ENCODE results near the gene CYTH1.
A peak's percentile ranks its signal among the peaks of the same experiment; 100 is the strongest.
"Not testable (repeated sequence)": the region's sequence is repeated elsewhere in the genome, so short reads cannot be mapped to it uniquely, and the experiment has no call there.

CYTH1 gene

DNA sequence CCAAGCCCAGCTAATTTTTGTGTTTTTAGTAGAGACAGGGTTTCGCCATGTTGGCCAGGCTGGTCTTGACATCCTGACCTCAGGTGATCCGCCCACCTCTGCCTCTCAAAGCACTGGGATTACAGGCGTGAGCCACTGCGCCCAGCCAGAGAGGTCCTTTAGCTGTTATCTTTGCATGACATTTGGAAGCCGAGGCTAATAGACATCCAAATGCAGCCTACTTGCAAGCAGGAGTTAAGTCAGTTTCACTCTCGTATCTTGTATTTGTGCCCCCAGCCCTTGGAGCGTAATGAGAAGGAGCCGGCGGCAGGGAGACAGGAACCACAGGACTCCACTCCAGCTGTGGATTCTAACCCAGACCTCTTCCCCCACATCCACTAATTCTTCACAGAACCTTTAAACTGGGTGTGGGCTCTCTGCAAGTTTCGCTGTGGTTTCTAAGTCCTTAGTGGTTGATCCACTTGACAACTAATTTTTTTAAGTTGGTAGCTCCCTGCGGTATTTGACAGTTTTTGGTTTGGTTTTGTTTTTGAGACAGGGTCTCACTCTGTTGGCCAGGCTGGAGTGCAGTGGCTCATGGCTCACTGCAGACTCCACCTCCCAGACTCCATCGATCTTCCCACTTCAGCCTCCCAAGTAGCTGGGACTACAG lies 3.1 kb upstream of the CYTH1 start:
- no peak for DNase-seq

DNA sequence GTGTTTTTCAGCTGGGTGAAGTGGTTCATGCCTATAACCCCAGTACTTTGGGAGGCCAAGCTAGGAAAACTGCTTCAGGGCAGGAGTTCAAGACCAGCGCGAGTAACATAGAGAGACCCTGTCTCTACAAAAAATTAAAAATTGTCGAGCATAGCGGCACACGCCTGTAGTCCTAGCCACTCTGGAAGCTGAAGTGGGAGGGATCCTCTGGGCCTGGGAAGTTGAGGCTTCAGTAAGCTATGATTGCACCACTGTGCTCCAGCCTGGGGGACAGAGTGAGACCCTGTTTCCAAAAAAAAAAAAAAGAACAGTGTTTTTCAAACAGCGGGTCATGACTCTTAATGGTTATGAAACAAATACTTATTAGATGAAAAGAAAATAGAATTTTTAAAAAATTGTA lies 2.3 kb upstream of the CYTH1 start:
- no peak for DNase-seq

DNA sequence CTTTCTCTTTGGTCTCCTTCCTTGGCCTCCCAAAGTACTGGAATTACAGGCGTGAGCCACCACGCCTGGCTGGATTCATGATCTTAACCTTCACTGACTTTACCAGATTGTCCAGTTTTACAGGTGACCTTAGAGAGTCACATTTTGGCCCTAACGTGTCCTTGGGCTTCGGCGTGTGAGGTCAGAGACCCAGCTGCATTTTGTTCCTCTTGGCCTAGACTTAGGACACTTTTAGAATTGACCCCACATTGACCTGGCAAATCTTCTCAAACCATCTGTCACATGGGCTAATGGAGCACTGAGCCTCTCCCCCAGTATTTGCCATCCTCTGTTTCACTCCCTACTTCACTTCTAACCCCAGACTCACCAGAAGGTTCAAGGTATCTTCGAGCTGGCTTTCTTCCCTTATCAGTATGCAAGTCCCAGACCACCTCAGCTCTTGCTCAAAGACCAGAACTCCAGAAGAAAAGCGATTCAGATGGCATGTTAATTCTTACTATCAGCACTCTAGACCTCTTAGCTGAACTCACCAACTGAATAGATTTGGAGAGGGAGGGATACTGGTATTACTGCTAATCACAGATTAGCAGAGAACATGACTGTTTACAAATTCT lies 1.7 kb upstream of the CYTH1 start:
- no peak for DNase-seq

DNA sequence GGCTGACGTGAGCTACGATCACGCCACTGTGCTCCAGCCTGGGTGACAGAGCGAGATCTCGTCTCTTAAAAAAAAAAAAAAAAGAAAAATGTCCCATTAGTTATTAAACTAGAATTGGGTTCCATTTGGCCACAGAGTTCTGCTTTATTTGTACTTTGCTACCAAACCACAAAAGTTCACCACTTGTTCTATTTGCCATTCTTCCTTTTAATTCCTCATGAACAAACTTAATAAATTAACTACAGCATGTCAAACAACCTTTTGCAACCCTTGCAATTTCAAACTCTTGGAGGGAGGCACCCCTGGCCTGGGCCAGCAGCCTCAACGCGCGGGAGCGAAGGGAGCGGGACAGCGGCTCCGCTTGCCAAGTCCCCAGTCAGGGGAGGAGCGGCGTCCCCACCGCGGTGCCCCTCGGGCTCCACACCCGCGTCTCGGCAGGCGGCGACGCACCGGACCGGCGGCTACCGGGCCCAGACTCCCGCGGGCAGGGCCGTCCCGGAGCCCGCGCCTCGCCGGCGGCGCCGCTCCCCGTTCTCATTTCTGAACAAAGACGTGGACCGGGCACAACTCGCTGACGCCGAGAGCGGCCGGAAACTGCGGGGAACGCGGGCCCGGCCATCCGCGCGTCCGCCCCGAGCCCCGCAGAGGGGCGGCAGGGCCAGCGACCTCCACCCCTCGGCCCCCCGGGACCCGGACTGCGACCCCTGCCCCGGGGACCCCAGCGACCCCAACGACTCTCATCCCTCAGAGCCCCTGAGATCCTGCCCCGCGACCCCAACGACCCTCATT lies 775 bp downstream of the CYTH1 start:
- peak; percentile 9 for DNase-seq

DNA sequence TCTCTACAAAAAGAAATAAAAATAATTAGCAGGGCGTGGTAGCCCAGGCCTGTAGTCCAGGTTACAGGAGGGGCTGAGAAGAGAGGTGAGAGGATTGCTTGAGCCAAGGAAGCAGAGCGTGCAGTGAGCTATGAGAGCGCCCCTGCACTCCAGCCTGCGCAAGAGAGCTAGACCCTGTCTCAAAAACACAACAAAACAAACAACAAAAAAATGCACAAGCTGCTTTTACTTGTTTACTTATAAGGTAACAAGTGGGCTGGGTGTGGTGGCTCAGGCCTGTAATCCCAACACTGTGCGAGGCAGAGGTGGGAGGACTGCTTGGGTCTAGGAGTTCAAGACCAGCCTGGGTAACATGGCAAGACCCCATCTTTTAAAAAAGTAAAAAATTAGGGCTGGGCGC lies 1.7 kb downstream of the CYTH1 start:
- no peak for DNase-seq

DNA sequence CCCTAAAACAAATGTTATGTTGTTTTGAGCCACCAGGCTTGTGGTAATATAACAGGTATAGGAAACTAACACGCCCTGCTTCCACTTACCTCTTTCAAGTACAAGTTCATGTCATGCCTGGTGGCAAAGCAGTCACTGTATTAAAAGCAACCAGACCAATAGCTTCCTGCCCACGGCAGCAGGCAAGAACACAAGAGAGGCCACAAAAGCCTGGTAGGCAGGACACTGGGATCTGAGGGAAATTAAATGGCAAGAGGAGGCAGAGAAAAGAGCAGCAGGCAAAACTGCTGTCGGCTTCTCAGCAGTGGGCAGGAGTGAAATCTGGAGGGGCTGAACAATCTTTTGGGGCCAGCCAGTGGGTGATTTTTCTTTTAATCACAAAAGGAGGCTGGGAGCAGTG lies 2.2 kb downstream of the CYTH1 start:
- no peak for DNase-seq

DNA sequence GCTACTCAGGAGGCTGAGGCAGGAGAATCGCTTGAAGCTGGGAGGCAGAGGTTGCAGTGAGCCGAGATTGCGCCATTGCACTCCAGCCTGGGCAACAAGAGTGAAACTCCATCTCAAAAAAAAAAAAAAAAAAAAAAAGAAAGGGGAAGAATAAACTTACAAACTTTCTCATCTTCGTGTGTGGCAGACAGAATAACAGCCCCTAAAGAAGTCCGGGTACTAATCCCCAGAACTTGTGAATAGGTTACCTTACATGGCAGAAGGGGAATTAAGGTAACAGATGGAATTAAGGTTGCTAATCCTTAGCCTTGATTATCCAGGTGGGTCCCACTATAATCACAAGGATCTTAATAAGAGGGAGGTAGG lies 2.8 kb downstream of the CYTH1 start:
- not testable (repeated sequence) for DNase-seq

DNA sequence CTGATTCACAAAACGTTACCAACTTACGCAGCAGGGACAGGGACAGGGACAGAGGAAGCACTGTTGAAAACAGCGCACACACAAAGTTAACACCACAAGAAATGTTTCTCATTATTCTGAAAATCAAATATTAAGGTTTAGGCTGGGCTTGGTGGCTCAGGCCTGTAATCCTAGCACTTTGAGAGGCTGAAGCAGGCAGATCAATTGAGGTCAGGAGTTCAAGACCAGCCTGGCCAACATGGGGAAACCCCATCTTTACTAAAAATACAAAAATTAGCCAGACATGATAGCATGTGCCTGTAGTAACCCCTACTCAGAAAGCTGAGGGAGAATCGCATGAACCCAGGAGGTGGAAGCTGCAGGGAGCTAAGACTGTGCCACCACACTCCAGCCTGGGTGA lies 4.2 kb downstream of the CYTH1 start:
- no peak for DNase-seq

DNA sequence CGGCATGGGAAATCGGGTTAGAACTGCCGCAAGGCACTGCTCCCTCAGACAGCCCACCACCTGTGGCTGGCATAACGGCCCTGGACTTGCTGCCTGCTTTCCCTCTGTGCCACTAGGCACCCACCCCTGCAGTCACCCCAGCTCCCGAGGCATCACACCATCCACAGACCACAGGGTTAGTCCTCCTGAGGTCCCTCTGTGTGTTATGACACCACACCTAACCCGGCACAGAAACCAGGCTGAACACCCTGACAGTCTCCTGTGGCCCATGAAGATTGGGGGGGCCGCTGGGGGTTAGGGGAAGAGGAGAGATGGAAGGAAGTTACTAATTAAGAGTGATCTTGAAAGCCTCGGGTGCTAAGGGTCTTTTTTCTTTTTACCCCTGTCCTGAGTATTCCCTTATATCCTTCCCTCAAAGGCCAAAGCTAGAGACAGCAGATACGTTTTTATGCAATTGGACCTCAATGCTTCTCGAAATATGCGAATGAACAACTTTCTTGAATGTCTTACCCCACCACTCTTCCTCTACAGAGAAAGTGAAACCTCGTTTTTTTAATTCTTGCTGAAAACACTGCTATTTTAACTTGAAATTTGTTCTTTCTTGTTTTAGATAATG lies 7.0 kb downstream of the CYTH1 start:
- no peak for DNase-seq

DNA sequence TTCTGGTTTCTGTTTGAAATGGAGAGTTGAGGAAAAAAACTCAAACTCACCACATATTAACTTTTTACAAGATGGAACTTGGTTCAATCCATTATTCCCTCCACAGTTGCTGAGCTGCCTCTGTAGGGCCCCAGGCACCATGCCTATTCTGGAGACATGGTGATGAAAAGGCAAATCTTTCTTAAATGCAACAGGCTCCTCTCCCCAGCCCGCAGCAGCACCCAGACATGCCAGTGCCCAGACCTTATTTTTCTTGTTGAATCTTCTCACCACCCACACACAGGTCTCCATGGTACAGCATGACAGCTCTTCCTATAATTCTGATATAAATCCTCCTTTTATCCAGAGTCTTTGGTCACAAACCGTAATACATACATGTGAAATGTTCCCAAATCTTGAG lies 7.6 kb downstream of the CYTH1 start:
- no peak for DNase-seq

DNA sequence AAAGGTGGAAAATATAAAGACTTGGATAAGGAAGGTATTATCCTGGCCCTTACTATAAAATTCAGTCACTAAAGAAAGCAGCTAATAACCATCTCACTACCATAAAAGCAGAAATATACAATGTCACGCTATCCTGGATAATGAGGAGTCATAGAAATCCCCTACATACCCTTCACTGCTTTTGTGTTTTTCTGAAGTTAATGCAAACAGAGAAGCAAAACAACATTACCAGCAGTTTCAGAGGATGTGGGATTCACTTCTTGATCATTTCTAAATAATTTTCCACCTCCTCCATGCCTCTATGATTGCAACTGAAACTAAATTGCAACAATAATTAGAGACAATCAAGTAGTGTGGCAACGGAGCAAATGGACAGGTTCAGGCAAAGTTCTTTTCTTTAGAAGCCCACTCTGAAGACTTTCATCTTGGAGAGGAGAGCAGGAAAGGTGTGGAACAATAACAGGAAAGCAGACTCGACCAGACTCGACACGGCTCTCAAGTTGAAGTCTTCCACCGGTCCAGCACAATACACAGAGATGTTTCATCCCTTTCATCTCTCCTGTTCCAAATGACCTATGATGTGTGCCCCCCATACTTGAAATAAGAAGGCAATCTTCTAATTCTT lies 10.2 kb downstream of the CYTH1 start:
- DNase-seq = peak; percentile 29

DNA sequence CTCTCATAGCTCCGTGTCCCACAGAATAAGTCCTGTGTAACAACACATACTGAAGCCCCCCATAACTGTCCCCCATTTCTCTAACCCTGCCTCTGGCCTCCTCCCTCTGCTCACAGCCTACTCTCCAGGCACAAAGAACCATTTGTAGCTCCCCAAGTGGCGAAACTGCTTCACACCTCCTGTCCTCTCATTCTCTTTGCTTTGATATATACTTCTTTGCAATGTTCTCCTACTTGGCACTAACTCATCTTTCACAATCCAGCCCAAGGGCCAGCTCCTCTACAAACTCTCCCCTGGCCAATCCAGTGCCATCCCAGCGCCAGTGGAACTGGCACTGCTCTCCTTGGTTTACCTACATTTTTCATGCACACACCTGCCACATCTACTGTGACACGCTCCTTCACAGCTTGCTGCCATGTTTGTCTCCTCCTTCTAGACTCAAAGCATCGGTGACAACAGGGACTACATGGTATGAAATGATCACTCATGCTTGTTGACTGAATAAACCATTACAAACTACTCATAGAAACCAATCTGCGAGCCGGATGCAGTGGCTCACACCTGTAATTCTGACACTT lies 12.8 kb downstream of the CYTH1 start:
- DNase-seq = no peak

DNA sequence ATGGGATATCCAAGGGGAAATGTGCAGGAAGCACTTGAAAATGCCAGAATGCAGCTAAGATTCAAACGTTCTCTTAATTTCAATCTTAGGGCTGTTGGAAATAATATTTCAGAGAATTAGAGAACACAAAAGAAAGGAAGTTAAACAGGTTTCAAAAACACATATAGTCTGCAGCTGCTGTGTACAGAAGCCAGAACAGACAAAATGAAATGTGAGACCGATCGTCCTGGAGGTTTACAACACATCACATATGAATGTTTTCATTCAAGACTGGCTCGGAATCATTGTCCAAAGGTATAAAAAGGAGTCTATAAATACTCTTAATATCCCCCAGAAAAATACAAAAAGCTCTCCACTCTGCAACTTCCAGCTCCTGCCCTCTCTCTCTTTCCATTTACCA lies 14.3 kb downstream of the CYTH1 start:
- no peak for DNase-seq

DNA sequence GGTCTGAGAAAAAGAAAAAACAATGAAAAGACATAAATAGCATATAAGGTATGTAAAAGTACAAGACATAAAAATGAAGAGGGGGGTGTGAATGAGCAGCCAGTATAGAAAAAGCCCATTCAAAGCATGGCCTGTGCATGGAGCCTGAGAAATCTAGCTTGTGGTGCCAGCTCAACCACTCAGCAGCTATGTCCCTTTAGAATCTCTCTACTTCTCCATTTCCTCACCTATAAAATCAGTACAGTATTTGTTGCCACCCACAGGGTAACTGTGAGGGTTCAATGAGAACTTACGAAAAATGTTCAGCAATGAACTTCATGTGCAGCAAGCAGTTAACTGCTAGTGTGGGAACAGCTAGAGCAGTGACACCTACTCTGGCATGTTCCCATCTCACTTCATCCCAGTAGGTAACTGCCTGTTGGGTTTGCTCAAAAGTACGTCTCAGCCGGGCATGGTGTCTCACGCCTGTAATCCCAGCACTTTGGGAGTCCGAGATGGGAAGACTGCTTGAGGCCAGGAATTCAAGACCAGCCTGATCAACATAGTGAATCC lies 15.3 kb downstream of the CYTH1 start:
- DNase-seq = no peak

DNA sequence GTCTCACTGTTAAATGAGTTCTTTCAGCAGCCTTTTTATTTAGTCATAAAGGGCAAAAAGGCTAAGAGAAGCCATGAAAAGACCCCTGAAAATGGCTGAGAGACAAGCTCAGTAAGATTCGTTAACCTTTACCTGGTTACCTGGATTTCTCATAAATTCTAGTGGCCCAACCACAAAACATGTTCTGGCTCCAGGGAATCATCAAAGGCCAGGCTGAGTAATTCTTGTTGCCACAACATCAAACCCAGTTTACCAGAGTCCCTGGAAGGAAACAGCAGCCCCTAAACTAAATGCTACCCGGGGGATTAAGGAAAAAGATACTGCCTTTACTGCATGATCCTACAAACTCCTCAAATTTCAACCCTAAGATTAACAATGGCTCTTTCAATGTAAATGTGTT lies 15.8 kb downstream of the CYTH1 start:
- DNase-seq = no peak

DNA sequence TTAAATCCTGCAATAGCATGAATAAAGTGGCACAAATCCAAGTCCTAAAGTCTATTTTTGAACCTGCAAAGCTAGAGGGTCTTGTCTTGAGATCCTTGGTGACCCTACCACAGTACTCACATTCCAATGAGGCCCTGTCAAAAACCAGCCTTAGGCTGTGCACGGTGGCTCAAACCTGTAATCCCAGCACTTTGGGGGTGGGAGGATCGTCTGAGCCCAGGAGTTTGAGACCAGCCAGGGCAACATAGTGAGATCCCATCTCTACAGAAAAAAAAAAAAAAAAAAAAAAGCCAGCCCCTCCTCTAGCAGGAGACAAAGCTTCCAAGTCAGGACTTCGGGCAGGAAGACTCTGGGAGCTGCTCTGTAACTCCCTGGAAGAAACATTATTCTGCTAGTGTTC lies 16.3 kb downstream of the CYTH1 start:
- no peak for DNase-seq

DNA sequence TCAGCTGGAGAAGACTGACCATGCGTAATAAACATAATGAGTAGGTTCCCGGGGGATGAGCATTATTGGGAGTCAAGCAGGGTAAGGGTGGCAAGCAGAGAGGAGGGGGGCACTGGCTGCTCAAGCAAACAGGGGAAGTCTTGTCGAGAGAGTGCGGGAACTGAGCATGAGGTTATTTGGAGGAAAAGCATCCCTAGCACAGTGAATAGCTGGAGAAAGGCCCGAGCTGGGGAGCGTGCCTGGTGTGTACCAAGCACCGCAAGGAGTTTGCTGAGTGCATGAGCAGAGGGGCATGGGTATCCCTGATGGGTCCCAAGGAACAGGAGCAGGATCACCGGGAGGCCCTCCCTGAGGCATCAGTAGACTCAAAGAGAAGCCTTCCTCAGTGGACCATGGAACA lies 17.2 kb downstream of the CYTH1 start:
- no peak for DNase-seq

DNA sequence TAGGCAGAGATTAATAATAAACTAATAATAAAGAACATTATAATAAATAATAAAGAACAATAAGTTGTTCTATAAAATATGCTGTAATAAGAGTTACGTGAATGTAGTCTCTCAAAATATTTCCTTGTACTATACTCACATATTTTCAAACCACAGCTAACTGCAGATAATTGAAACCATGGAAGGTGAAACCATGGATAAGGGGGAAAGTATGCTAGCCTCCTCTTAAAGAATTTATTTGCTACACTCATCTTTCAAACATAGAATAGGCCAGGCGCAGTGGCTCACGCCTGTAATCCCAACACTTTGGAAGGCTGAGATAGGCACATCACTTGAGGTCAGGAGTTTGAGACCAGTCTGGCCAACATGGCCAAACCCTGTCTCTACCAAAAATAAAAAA lies 18.5 kb downstream of the CYTH1 start:
- DNase-seq = no peak

DNA sequence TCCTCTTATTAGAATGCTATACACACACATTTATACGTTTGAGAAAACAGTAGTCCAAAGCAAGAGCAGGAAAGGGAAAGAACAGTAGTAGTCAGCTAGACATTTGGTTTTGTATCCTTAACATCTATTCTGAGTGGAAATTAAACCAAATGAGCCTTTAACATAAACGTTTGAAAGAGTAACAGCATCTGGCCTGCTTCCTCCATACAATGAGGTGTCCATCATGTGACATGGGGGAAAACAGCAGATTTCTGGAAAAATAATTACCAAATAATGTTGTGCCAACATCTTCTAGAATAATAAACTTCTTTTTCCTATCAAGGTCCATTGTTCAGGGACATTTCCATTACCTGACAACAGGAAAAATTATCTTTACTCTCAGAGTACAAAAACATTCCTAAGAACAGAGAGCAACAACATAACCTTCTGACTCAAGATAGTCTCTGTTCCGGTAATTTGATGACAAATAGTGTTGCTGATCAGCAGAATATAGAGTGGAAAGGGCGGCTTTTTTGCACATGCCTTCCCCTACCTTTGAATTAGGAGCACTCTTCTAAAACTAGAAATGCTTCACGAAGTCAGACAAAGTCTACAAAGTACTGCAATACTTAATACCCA lies 20.2 kb downstream of the CYTH1 start:
- DNase-seq = no peak

DNA sequence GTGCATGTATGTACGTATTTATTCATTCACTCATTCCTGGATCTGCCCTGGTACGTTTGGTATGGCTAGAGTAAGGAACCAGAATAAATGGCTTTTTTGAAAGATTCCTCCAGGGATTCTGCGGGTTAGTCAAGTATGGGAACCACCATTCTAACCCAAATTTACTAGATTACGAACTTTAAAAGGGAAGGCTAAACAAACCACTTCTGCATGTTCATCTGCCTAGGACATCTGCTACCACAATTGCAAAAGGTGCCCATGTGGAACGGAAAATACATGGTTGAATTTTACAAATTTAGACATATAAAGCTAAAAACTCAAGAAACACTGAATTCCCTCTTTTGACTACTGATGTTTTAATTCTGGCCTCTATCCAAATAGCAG lies 22.1 kb downstream of the CYTH1 start:
- DNase-seq = no peak

DNA sequence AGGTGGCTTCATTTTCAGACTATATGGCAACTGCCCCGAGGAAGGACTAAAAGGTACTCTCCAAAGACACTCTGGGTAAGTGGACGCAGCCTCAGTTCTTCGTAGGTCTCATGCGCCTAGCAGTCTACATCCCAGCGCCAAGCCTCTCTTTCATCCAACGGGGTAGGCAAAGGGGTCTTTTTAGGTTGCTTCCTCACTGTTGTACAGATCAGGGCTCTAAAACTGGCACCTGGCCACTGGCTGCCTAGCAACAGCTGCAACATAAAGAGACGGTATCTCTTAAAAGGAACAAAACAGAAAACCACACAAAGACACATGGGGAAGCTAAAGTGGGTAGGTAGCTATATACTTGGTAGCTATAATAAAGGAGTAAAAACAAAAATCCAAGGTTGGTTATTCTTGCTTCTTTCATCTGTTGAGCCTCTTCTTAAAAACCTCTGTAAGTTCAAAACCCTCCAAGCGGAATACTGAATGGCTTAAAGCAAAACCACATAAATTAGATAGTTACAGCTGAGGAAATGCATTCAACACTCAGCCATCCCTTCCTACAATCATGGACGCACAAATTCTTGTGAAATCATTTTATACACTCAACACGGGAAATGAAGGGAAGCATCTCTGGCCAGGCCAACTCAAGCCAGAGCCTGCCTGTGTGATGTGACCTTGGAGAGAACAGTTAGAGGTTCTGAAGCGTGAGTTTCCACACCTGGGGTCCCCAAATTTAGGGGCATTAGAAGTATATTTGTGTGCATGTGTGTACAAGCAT lies 22.7 kb downstream of the CYTH1 start:
- DNase-seq = peak; percentile 55

All from NCI-H1105 treated with DMSO at 0.1 percent for 48 hours (cell line).